RWPE1 (cell line): Measurements from ENCODE around the gene SELENOF.
"Not testable (repeated sequence)": the region's sequence is repeated elsewhere in the genome, so short reads cannot be mapped to it uniquely, and the experiment has no call there.

Experiments
- CTCF ChIA-PET: fragments of 350-600 bp; sonication (Branson Sonifier 250); formaldehyde crosslinking; extraction: SDS; loops from one replicate; lab custom pipeline; 2021; lab: Yijun Ruan, JAX
- POLR2A ChIA-PET: fragments of 400-600 bp; formaldehyde crosslinking; extraction: SDS; loops from one replicate; lab custom pipeline; 2020; ENCODE audit warnings: antibody characterized with exemption; ENCODE audit not compliant: low non-redundant PET; lab: Yijun Ruan, JAX
- DNase-seq: peaks from one replicate; pipeline ENCODE4 v3.0.0; 2012; ENCODE audit warnings: low spot score
- H3K27ac ChIP-seq: fragments of 450-650 bp; 2 replicates; pipeline ENCODE4 v1.5.1; 2017
- CTCF ChIP-seq: fragments of 450-650 bp; conservative IDR thresholded peaks from 2 replicates; pipeline ENCODE4 v1.5.1; 2017; ENCODE audit warnings: low read depth, mild to moderate bottlenecking

Gene SELENOF

GRCh38 chr1:86914998-86915736 is 1.2 kb upstream of the SELENOF start:
- ChIA-PET CTCF (interaction anchor here (0.6 to 1.2 kb wide), 6 partner anchors 18 to 178 kb away, joined by 3 to 5 read pairs (median 4); no protein-coding TSS in a partner anchor), POLR2A (no interaction called here)
- H3K27ac ChIP-seq, result peak overlapping the region; percentile 83
- peak; percentile 44 for DNase-seq
- TF ChIP-seq CTCF, result no peak

GRCh38 chr1:86914601-86914997 is 673 bp upstream of the SELENOF start, which contains the start of gene HS2ST1:
Gene HS2ST1, plus strand, starts transcription at chr1:86914635.
- no peak for DNase-seq
- CTCF ChIA-PET, result interaction anchor here (0.6 to 1.2 kb wide), 3 partner anchors 81 to 179 kb away, joined by 3 to 5 read pairs (median 4); no protein-coding TSS in a partner anchor
- no peak for TF ChIP-seq CTCF

DNA sequence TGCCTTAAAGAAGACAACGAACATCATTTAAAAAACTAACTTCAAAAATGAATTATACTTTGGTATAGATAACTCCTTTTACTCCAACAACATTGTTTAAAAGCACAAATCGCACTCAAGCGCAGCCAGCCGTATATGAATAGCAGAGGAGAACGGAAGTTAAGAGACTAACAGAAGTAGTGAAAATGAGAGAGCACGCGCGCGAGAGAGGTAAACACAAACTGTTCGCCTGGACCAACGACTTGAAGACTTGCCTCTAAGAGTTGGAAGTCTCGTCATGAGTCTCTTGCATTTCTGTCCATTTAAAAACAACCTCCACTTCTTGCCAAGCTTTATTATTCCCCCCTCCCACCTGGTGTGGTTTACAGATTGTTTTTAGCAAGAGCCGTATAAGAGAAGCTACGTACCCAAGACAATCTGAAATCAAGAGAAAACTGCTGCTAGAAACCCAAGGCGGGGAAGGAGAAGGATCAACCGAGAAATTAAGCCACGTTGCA is 479 bp downstream of the SELENOF start:
- peak overlapping the region; percentile 83 for H3K27ac ChIP-seq
- TF ChIP-seq CTCF, result no peak
- no peak for DNase-seq
- POLR2A ChIA-PET, result no interaction called here
- CTCF ChIA-PET, result interaction anchor here (0.6 to 1.4 kb wide), 2 partner anchors 170 to 209 kb away, joined by 3 to 4 read pairs; partner anchors contain the start of gene SH3GLB1

More at GRCh38 chr1:86914601-86914997, 673 bp upstream of the SELENOF start, which contains the start of gene HS2ST1:
- H3K27ac ChIP-seq, result peak within 1 kb of the TSS; percentile 83
- POLR2A ChIA-PET, result interaction anchor here (0.7 kb wide), 1 partner anchor 11 kb away, joined by 3 read pairs; no protein-coding TSS in a partner anchor

- DNase-seq, result no peak
- POLR2A ChIA-PET, result no interaction called here
- TF ChIP-seq CTCF, result no peak
- no peak overlapping the region for H3K27ac ChIP-seq
- CTCF ChIA-PET, result interaction anchor here (1.4 kb wide), 1 partner anchor 208 kb away, joined by 4 read pairs; the partner anchor contains the start of gene SH3GLB1
Observed at GRCh38 chr1:86912281-86912900, 1.5 kb downstream of the SELENOF start.

DNA sequence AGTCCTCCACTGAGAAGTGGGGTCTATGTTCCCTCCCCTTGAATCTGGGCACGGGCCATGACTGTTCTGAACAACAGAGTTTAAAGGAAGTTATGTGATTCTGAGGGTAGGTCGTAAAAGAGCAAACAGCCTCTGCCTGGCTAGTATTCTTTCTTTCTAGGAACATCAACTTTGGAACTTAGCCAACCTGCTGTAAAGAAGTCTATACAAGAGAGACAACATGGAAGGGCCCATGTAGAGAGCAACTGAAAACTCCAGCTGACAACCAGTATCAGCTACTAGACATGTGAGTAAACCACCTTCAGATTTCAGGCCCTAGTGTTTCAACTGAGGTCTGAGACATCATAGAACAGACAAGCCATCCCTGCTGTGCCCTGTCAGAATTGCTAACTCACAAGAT is 7.5 kb downstream of the SELENOF start:
- ChIA-PET POLR2A (no interaction called here), CTCF (no interaction called here)
- no peak for DNase-seq
- no peak overlapping the region for H3K27ac ChIP-seq
- TF ChIP-seq CTCF, result no peak

DNA sequence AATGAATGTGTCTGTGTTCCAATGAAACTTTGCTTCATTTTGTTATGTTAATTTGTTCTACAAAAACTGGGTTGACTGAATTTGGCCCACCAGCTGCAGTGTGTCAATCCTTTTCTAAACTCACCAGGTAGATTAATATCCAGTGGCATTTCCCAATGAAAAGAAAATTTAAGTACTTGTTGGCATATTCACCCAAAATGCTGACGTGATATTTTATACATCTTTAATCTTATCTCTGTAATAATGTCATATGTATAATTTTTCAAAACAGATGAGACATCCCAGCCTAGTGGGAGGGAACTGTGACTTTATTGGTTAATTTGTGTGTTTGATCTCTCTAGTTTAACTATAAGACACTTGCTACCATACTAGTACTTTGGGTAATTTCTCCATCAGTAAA is 8.1 kb downstream of the SELENOF start:
- DNase-seq, result no peak
- POLR2A ChIA-PET, result no interaction called here

DNA sequence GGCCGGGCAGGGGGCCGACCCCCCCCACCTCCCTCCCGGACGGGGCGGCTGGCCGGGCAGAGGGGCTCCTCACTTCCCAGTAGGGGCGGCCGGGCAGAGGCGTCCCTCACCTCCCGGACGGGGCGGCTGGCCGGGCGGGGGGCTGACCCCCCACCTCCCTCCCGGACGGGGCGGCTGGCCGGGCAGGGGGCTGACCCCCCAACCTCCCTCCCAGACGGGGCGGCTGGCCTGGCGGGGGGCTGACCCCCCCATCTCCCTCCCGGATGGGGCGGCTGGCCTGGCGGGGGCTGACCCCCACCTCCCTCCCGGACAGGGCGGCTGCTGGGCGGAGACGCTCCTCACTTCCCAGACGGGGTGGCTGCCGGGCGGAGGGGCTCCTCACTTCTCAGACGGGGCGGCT is 14.5 kb downstream of the SELENOF start:
- CTCF ChIA-PET, DNase-seq, H3K27ac ChIP-seq, POLR2A ChIA-PET: not testable (repeated sequence)

More for the DNA sequence above, 8.1 kb downstream of the SELENOF start:
- TF ChIP-seq CTCF, result no peak
- H3K27ac ChIP-seq, result no peak overlapping the region
- CTCF ChIA-PET, result no interaction called here
